HL-60/S4 treated with retinoic acid at 250 ng/mL for 4 days and 3 days (cell line): ENCODE data around the gene SAE1.

Experiments
- in situ Hi-C: fragments of 300-500 bp; cut with MboI; formaldehyde crosslinking; loops from 2 replicates; pipeline ENCODE4 v1.7.0; 2022; ENCODE audit warnings: low sequenced_read_pairs

SAE1 gene

DNA sequence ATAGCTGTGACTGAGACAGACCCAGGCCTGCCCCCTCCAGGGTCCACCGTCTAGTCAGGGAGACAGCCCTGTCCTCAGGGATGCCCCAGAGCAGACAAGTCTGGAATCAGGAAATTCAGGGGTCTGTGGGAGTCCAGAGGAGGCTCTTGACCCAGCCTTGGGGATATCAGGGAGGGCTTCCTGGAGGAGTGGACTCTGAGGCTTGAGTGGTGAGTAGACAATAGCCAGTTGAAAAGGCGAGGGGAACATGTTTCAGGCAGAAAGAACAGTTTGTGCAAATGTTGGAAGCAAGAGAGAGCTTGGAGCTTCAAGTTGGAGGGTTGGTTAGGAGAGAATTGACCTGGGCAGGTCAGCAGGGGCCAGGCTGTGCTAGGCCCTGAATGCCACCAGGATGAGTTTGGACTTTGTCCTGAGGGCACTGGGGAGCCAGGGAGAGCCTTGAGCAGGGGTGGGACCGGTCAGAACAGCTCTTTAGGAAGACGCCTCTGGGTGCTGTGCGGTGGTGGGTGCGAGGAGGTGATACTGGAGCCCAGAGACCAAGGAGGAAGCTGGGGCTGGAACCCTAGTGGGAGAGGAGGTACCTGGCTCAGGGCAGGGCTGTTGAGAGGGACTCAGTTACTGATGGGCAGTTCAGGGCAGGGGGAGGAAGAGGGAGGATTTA lies 128.4 kb downstream of the SAE1 start:
- in situ Hi-C loops, result no loop called here
